ENCODE data around the gene MDM4. TPM values are rescaled to one million over a fixed set of nuclear protein-coding genes. Genes with fewer than 3 reads are reported as not detected.

MDM4 gene
- total RNA-seq, 2 experiments from 2014 or later, result 120 to 282 TPM

DNA sequence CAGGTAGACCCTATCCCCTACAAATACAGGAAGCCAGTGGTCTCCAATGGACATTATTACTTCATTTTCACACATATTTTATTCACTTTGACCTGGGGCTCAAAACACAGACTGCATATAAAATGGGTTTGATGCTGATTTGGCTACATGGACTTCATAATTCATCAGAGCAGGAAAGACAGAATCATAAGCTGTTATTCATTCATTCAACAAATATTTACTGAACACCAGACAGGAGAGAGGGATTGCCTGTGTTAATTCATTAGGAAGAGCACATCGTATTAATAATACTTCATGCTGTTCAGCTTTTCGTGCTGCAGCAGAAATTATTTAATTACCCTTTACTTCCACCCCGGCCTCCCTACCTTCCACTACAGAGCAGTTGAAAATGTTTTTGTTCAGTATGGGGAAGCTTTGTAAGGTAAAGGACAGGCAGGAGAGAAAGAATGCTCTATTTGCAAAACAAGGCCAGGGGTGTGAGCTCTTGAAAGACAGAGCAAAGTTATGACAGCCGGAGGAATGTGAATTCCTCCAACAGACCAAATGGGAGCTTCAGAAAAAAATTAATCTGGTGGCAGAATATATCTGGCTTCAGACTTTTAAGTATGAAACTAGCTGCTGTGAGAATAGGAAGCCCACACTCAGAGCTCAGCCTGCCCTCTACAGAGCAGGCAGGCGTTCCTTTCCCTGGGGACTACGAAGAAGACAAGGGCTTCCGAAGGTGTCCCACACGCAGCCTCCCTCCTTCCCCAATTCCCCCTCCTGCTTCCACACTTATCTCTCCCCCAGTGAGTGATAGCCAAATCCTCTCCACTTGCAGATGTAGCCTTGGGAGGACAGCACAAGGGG lies 58.0 kb downstream of the MDM4 start:
- no peak overlapping the region for H3K27ac ChIP-seq (ENCODE audit: low read depth, low read length, poor library complexity, severe bottlenecking)
- no peaks in the 10 kb centered on the region for H4K20me1 ChIP-seq (ENCODE audit: insufficient read depth, low read length)
- H3K4me3 ChIP-seq (ENCODE audit: low read depth, low read length, poor library complexity, severe bottlenecking), result no peak overlapping the region
- ChIA-PET CTCF (ENCODE audit: unreplicated experiment) (interaction anchor here (1.0 kb wide), 1 partner anchor 233 kb away, joined by 3 read pairs; no protein-coding TSS in a partner anchor), POLR2A (interaction anchor here (0.7 to 1.4 kb wide), 3 partner anchors 9 to 218 kb away, joined by 3 to 4 read pairs (median 3); no protein-coding TSS in a partner anchor)
- H3K79me2 ChIP-seq (ENCODE audit: insufficient read depth, low read depth, low read length), result no peaks in the 10 kb centered on the region
- H3K9me3 ChIP-seq (ENCODE audit: low read length), result no peaks in the 10 kb centered on the region
- no TSS peak for BruUV-seq (replicated peaks)
- peaks cover 9% of the 10 kb centered on the region; the same call in 1 of the 2 replicates for H3K36me3 ChIP-seq (ENCODE audit: insufficient read depth, low read length)
- H3K9me2 ChIP-seq (ENCODE audit: insufficient read depth, low read length), result no peaks in the 10 kb centered on the region
- no peak overlapping the region for H2AFZ ChIP-seq (ENCODE audit: low read length)
- DNase-seq (ENCODE audit: low spot score), result no peak
- intact Hi-C loops (cut with micrococcal nuclease; ENCODE audit: unreplicated experiment), result no loop called here
- no peak overlapping the region for H3K4me2 ChIP-seq (ENCODE audit: low read length)
- TF ChIP-seq, protein P1, sequence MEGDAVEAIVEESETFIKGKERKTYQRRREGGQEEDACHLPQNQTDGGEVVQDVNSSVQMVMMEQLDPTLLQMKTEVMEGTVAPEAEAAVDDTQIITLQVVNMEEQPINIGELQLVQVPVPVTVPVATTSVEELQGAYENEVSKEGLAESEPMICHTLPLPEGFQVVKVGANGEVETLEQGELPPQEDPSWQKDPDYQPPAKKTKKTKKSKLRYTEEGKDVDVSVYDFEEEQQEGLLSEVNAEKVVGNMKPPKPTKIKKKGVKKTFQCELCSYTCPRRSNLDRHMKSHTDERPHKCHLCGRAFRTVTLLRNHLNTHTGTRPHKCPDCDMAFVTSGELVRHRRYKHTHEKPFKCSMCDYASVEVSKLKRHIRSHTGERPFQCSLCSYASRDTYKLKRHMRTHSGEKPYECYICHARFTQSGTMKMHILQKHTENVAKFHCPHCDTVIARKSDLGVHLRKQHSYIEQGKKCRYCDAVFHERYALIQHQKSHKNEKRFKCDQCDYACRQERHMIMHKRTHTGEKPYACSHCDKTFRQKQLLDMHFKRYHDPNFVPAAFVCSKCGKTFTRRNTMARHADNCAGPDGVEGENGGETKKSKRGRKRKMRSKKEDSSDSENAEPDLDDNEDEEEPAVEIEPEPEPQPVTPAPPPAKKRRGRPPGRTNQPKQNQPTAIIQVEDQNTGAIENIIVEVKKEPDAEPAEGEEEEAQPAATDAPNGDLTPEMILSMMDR (conservative IDR thresholded peaks at IDR 0.05; ENCODE audit: low read length), result no peak
- TF ChIP-seq EZH2phosphoT487 (IDR thresholded peaks at IDR 0.05; ENCODE audit: borderline replicate concordance, low read depth, low read length), result no peak
- H3K4me1 ChIP-seq (ENCODE audit: insufficient read depth, low read length, poor library complexity, severe bottlenecking), result peaks cover 16% of the 10 kb centered on the region

DNA sequence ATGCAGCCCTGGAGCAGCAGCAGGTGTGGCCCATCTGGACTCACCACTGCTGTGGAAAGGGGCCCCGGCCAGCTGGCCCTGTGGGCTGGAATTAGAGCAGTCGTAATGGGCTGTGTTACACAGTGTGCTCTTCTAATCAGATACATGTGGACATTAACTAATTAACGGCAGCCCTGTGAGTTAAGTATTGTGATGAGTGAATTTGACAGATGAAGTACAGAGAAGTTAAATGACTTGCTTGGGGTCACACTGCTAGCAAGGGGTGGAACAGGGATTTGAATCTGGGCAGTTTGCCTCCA lies 58.6 kb downstream of the MDM4 start:
- Histone ChIP-seq H3K79me2 (ENCODE audit: insufficient read depth, low read depth, low read length) (no peaks in the 10 kb centered on the region), H3K4me2 (ENCODE audit: low read length) (no peak overlapping the region), H4K20me1 (ENCODE audit: insufficient read depth, low read length) (no peaks in the 10 kb centered on the region), H3K9me3 (ENCODE audit: low read length) (no peaks in the 10 kb centered on the region), H3K9me2 (ENCODE audit: insufficient read depth, low read length) (no peaks in the 10 kb centered on the region), H3K4me3 (ENCODE audit: low read depth, low read length, poor library complexity, severe bottlenecking) (no peak overlapping the region), H3K4me1 (ENCODE audit: insufficient read depth, low read length, poor library complexity, severe bottlenecking) (peaks cover 22% of the 10 kb centered on the region), H3K36me3 (ENCODE audit: insufficient read depth, low read length) (peaks cover 5% of the 10 kb centered on the region; the same call in 1 of the 2 replicates), H3K27ac (ENCODE audit: low read depth, low read length, poor library complexity, severe bottlenecking) (no peak overlapping the region), H2AFZ (ENCODE audit: low read length) (no peak overlapping the region)
- POLR2A ChIA-PET, result interaction anchor here (0.9 to 1.4 kb wide), 3 partner anchors 10 to 217 kb away, joined by 3 to 4 read pairs (median 3); no protein-coding TSS in a partner anchor
- DNase-seq (ENCODE audit: low spot score), result no peak
- intact Hi-C loops (cut with micrococcal nuclease; ENCODE audit: unreplicated experiment), result no loop called here
- TF ChIP-seq EZH2phosphoT487 (IDR thresholded peaks at IDR 0.05; ENCODE audit: borderline replicate concordance, low read depth, low read length), result no peak
- no TSS peak for BruUV-seq (replicated peaks)
- CTCF ChIA-PET (ENCODE audit: unreplicated experiment), result interaction anchor here (1.0 kb wide), 1 partner anchor 233 kb away, joined by 3 read pairs; no protein-coding TSS in a partner anchor

DNA sequence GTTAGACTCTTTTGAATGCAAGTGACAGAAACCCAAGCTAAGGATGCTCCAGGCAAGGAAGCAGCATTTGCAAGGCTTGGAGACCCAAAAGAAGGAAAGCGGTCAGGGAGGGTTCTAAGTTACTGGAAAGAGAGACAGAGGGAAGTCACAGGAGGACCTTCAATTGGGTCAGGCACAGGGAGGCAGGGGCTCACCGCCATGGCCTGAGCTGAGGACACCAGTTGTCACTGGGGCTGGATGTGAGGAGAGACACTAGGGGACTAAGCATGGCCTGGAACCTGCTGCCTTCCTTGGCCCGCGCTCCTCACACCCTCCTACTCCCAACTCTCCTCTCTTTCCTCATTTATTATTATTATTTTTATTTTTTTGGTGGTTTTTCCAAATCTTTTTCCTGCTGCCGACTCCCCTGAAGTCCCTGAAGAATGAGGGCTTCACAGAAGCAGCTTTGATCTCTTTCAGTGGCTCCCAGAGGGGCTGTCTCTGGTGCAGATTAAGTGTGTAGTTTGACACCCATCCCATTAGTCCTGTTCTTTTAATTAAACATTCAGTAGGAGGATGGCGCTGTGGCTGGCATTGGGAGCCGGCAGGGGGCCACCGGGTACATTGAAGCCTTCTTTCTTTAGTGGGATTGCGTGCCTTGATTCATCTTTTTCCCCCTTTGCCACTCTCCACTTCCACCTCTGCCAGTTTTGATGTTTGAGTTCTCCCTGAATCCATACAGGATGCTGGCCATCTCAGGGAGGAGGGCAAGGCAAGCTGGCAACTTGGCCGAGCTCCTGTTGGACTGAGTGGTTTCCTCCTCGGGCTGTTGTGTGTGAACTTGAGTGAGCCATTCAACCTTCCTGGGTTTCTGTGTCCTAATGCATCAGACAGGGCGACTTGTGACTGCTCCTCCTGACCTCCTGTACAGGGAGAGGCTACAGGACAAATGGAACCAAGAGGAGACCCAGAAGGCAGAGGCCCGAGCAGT lies 59.3 kb downstream of the MDM4 start:
- no peak for DNase-seq (ENCODE audit: low spot score)
- Histone ChIP-seq H4K20me1 (ENCODE audit: insufficient read depth, low read length) (no peaks in the 10 kb centered on the region), H3K9me2 (ENCODE audit: insufficient read depth, low read length) (no peaks in the 10 kb centered on the region), H3K79me2 (ENCODE audit: insufficient read depth, low read depth, low read length) (no peaks in the 10 kb centered on the region), H3K4me1 (ENCODE audit: insufficient read depth, low read length, poor library complexity, severe bottlenecking) (peaks cover 28% of the 10 kb centered on the region), H2AFZ (ENCODE audit: low read length) (no peak overlapping the region), H3K4me3 (ENCODE audit: low read depth, low read length, poor library complexity, severe bottlenecking) (no peak overlapping the region), H3K9me3 (ENCODE audit: low read length) (no peaks in the 10 kb centered on the region), H3K36me3 (ENCODE audit: insufficient read depth, low read length) (peaks cover under 1% of the 10 kb centered on the region; the same call in 1 of the 2 replicates), H3K27ac (ENCODE audit: low read depth, low read length, poor library complexity, severe bottlenecking) (no peak overlapping the region), H3K4me2 (ENCODE audit: low read length) (no peak overlapping the region)
- TF ChIP-seq, protein P1 (conservative IDR thresholded peaks at IDR 0.05; ENCODE audit: low read length), result no peak
- no peak for TF ChIP-seq EZH2phosphoT487 (IDR thresholded peaks at IDR 0.05; ENCODE audit: borderline replicate concordance, low read depth, low read length)
- BruUV-seq (replicated peaks), result no TSS peak
- ChIA-PET POLR2A (interaction anchor here (0.9 kb wide), 1 partner anchor 17 kb away, joined by 3 read pairs; no protein-coding TSS in a partner anchor), CTCF (ENCODE audit: unreplicated experiment) (no interaction called here)
- intact Hi-C loops (cut with micrococcal nuclease; ENCODE audit: unreplicated experiment), result no loop called here

All from OCI-LY7 (cell line).